Activated CD4-positive, CD25-positive, alpha-beta regulatory T cell treated with anti-CD3 and anti-CD28 coated beads, Interleukin-2, amount 50 U/mL, for 24 hours (primary cell): Measurements from ENCODE around the gene TGFBR3L.
"Not testable (repeated sequence)": the region's sequence is repeated elsewhere in the genome, so short reads cannot be mapped to it uniquely, and the experiment has no call there.

Experiments used
- ATAC-seq, 2 donors: fragments of 150-1000 bp; cut with Tn5 transposase; one replicate each; pipeline ENCODE4 v1.10.0; 2021; ENCODE audit warnings: mild to moderate bottlenecking in 1 of 2, moderate library complexity in 1 of 2

Gene TGFBR3L

GRCh38 chr19:7879836-7880235, 34.8 kb upstream of the TGFBR3L start:
- no peak for ATAC-seq

DNA sequence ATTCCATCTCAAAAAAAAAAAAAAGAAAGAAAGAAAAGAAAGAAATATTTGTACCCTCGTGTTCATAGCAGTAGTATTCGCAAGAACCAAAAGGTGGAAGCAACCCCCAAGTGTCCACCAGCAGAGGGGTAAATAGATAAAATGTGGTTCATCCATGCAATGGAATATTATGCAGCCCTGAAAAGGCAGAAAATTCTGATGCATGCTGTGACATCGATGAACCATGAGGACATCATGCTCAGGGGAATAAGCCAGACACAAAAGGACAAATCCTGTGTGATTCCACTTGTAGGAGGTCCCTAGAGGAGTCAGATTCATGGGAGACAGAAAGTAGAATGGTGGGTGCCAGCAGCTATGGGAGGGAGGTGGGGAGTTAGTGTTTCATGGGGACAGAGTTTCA, 32.7 kb upstream of the TGFBR3L start:
- no peak for ATAC-seq

- no peak for ATAC-seq
Measured at GRCh38 chr19:7883105-7883504, 31.5 kb upstream of the TGFBR3L start.

GRCh38 chr19:7883796-7884570, 30.6 kb upstream of the TGFBR3L start:
- ATAC-seq = no peak

DNA sequence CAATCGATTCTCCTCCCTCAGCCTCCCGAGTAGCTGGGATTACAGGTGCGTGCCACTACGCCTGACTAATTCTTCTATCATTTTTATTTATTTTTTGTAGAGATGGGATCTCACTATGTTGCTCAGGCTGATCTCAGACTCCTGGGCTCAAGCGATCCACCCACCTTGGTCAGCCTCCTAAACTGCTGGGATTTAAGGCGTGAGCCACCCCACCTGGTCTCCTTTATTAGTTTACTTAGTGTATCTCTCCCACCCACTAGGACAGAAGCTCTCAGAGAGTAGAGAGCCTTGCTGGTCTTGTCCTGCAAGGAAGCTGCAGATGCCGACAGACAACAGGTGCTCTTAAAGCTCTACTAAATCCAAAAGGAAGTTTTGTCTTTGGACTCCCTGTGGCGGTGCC, 28.8 kb upstream of the TGFBR3L start:
- ATAC-seq = no peak

DNA sequence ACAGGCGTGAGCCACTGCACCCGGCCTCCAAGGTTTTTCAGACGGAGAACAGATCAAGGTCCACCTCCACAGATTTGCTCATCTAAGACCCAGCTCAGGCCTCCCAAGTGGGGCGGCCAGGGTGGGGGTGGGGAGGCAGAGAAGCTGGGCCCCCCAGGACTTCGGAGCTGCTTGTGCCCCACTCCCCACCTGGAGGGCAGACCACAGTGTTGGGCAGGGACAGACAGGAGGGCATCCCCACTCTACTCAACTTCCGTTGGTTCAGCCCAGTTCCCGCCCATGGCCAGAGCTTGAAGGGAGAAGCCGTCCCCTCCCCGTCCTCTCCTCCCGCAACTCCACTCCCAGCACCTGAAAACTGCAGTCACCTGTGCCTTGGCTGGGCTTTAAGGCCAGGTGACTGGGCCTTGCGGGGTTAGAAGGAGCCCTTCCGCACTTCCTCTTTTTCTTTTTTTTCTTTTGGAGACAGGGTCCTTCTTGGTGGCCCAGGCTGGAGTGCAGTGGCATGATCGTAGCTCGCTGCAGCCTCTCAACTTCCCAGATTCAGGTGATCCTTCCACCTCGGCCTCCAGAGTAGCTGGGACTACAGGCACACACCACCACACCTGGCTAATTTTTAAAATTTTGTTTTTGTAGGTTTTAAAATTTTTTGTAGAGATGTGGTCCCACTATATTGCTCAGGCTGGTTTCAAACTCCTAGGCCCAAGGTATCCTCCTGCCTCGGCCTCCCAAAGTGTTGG, 27.1 kb upstream of the TGFBR3L start:
- no peak for ATAC-seq

DNA sequence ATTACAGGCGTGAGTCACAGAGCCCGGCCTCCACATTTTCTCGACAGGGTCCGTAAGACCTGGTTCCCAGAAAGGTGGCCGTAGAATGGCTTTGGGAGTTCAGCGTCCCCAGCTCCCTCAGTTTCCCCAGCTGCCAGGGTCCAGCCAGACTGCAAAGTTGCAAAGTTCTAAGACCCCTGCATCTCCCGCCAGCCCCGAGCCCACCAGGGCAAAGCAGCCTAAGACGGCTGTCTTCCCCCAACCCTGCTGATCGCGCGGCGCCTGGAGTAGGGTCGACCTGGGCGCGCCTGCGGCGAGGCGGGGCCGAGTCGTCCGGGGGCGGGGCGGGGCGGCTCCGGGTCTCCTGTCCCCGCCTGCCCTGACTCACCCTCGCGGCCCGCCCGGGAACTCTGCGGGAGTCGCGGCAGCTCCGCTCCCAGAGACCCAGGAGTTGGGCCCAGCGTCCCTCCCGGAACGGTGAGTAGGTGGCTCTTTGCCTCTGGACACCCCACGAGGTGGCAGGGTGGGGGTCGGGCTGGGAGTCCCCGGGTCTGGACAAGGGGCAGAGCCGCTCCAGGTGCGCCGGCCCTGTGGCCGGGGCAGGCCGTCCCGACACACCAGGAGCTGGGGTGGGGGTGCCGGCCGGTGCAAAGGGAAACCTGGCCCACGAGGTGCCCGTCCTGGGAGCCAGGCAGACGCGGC, 26.3 kb upstream of the TGFBR3L start, which contains the start of gene LRRC8E:
Gene LRRC8E, plus strand, starts transcription at position 366 of the 681 bp plus-strand sequence. CDS start 7,094 bp downstream, outside the sequence.
- peak; percentile 76 to 78 for ATAC-seq

DNA sequence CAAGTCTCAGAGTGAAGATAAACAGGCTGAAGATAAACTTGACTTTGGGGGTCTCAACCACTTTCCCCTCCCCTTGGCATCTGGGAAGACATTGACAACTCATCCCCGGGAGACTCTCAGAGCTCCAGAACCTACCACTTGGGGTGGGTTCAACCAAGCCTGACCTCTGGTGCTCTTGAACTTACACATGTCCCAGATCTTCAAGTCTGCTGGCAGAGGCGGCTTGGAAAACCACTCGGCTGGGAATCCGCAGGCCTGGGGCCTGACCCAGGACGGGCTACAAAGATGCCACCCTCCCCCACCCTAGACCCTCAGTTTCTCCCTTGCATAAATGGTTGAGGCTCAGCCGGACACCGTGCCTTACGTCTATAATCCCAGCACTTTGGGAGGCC, 25.8 kb upstream of the TGFBR3L start:
- no peak for ATAC-seq

- not testable (repeated sequence) for ATAC-seq
Measured at GRCh38 chr19:7893362-7894101, 21.1 kb upstream of the TGFBR3L start.

- ATAC-seq = no peak
Measured at GRCh38 chr19:7894612-7895309, 19.9 kb upstream of the TGFBR3L start.

GRCh38 chr19:7895565-7895964, 19.1 kb upstream of the TGFBR3L start:
- no peak for ATAC-seq

- no peak for ATAC-seq
Measured at GRCh38 chr19:7897292-7897691, 17.3 kb upstream of the TGFBR3L start.

DNA sequence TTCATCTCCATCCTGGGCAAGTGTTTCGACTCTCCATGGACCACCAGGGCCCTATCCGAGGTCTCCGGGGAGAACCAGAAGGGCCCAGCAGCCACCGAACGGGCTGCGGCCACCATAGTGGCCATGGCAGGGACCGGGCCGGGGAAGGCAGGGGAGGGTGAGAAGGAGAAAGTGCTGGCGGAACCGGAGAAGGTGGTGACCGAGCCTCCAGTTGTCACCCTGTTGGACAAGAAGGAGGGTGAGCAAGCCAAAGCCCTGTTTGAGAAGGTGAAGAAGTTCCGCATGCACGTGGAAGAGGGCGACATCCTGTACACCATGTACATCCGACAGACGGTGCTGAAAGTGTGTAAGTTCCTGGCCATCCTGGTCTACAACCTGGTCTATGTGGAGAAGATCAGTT, 15.7 kb upstream of the TGFBR3L start:
- ATAC-seq = no peak

DNA sequence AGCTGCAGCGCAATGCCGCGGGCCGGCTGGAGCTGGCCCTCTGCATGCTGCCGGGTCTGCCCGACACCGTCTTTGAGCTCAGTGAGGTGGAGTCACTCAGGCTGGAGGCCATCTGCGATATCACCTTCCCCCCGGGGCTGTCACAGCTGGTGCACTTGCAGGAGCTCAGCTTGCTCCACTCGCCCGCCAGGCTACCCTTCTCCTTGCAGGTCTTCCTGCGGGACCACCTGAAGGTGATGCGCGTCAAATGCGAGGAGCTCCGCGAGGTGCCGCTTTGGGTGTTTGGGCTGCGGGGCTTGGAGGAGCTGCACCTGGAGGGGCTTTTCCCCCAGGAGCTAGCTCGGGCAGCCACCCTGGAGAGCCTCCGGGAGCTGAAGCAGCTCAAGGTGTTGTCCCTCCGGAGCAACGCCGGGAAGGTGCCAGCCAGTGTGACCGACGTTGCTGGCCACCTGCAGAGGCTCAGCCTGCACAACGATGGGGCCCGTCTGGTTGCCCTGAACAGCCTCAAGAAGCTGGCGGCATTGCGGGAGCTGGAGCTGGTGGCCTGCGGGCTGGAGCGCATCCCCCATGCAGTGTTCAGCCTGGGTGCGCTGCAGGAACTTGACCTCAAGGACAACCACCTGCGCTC, 14.8 kb upstream of the TGFBR3L start:
- ATAC-seq = no peak

DNA sequence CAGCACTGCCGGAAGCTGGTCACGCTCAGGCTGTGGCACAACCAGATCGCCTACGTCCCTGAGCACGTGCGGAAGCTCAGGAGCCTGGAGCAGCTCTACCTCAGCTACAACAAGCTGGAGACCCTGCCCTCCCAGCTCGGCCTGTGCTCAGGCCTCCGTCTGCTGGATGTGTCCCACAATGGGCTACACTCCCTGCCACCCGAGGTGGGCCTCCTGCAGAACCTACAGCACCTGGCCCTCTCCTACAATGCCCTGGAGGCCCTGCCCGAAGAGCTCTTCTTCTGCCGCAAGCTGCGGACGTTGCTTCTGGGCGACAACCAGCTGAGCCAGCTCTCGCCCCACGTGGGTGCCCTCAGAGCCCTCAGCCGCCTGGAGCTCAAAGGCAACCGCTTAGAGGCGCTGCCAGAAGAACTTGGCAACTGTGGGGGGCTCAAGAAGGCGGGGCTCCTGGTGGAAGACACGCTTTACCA, 14.2 kb upstream of the TGFBR3L start:
- ATAC-seq = no peak

GRCh38 chr19:7900931-7901330, 13.7 kb upstream of the TGFBR3L start:
- no peak for ATAC-seq

- no peak for ATAC-seq
Measured at GRCh38 chr19:7901337-7901736, 13.3 kb upstream of the TGFBR3L start.

DNA sequence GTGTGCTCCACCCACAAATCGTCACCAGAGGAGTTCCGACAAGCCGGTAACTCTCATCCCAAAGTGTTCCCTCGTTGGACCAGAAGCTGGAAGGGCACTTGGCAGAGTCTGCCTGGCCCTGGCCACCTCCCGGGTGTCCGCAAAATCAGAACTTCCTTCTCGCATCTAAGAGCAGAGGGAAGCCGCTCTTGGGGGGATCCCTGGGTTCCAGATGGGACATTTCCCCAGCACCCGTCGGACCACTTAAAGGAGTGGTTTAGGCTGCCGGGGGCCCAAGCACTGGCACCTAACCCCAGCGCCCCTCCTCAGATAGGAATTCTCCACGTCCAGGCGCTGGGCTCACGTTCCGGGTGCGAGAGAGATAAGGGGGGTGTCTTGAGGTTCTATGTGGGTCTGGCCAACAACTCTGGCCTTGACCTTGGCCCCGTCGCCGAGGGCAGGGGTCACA, 11.8 kb upstream of the TGFBR3L start:
- ATAC-seq = no peak

- ATAC-seq = peak; percentile 81 to 82
Measured at GRCh38 chr19:7903244-7904073, 11.2 kb upstream of the TGFBR3L start, which contains the start of gene MAP2K7. MAP2K7 (plus strand) TSS chr19:7903877; CDS start chr19:7903945, 68 bp downstream.
